ENCODE results near the gene PSTK. TPM values are rescaled to one million over a fixed set of nuclear protein-coding genes. Genes with fewer than 3 reads are reported as not detected.

Gene PSTK
- polyA plus RNA-seq, 1 donor from 2014 or later, result 21.0 TPM

DNA sequence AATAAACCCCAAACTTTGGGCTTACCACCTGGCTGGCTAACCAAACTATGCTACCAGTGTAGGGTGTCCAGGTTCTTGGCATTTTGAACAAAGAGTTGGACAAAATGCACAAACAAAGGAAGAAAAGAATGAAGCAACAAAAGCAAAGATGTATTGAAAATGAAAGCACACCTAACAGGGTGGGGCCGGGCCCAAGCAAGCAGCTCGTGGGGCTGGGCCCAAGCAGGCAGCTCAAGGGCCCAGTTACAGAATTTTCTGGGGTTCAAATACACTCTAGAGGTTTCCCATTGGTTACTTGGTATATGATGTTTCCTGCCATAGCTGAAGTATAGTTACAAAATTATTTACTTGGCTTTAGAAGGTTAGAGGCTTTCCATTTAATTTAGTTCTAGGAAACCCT, 44.3 kb downstream of the PSTK start:
- TF ChIP-seq EZH2 (IDR thresholded peaks at IDR 0.05; ENCODE audit: borderline replicate concordance, insufficient read depth, low read length, poor library complexity, severe bottlenecking), result no peak
- no peak for TF ChIP-seq TAF1 (IDR thresholded peaks at IDR 0.05; ENCODE audit: low read depth)
- TF ChIP-seq SMC3 (conservative IDR thresholded peaks at IDR 0.05; ENCODE audit: poor library complexity), result no peak
- Histone ChIP-seq H3K9ac (ENCODE audit: low read length) (no peak overlapping the region), H3K9me2 (ENCODE audit: insufficient read depth, low read length) (no peaks in the 10 kb centered on the region), H3K9me3 (ENCODE audit: low read length) (no peaks in the 10 kb centered on the region), H3K27ac (ENCODE audit: low read length) (no peak overlapping the region), H3K4me2 (ENCODE audit: low read length) (no peak overlapping the region), H4K20me1 (ENCODE audit: insufficient read depth) (no peaks in the 10 kb centered on the region), H3K27me3 (ENCODE audit: insufficient read depth, low read depth, low read length) (no peaks in the 10 kb centered on the region), H3K36me3 (ENCODE audit: insufficient read depth, low read length) (no peaks in the 10 kb centered on the region), H2AFZ (ENCODE audit: low read depth, low read length) (no peak overlapping the region), H3K79me2 (replicated peaks; ENCODE audit: insufficient read depth, low read length) (no peaks in the 10 kb centered on the region), H3F3A (ENCODE audit: insufficient read depth, low read length, poor library complexity, severe bottlenecking) (no peaks in the 10 kb centered on the region), H3K4me3 (ENCODE audit: low read length) (no peak overlapping the region)

DNA sequence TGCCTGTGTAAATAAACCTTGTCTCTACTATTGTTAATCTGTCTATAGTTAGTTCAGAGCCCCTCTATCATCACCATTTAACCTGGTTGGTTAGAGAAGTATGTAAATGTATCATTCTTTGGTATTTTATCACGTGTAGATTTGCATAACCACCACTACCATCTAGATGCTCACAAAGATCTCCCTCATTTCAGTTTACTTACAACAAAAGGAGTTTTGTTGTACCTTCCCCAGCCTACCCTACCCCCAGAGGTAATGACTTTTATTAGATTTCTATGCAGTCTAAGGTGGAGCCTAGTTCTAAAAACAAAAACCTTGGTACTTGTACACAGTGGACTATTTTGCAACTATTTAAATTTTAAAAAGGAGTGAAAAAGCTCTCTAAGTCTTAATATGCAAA, 46.1 kb downstream of the PSTK start:
- no peaks in the 10 kb centered on the region for H3F3A ChIP-seq (ENCODE audit: insufficient read depth, low read length, poor library complexity, severe bottlenecking)
- no peaks in the 10 kb centered on the region for H3K36me3 ChIP-seq (ENCODE audit: insufficient read depth, low read length)
- TF ChIP-seq TAF1 (IDR thresholded peaks at IDR 0.05; ENCODE audit: low read depth), result no peak
- no peak for TF ChIP-seq EP300 (conservative IDR thresholded peaks at IDR 0.05; ENCODE audit: poor library complexity, severe bottlenecking)
- TF ChIP-seq MXI1 (conservative IDR thresholded peaks at IDR 0.05; ENCODE audit: poor library complexity, severe bottlenecking), result no peak
- TF ChIP-seq POLR2AphosphoS5 (IDR thresholded peaks at IDR 0.05), result no peak
- no peaks in the 10 kb centered on the region for H3K27me3 ChIP-seq (ENCODE audit: insufficient read depth, low read depth, low read length)
- no peak overlapping the region for H3K4me3 ChIP-seq (ENCODE audit: low read length)
- H3K9me3 ChIP-seq (ENCODE audit: low read length), result no peaks in the 10 kb centered on the region
- no peak overlapping the region for H2AFZ ChIP-seq (ENCODE audit: low read depth, low read length)
- no peaks in the 10 kb centered on the region for H3K79me2 ChIP-seq (replicated peaks; ENCODE audit: insufficient read depth, low read length)
- no peak overlapping the region for H3K9ac ChIP-seq (ENCODE audit: low read length)
- H3K4me2 ChIP-seq (ENCODE audit: low read length), result no peak overlapping the region
- H3K9me2 ChIP-seq (ENCODE audit: insufficient read depth, low read length), result no peaks in the 10 kb centered on the region
- no peaks in the 10 kb centered on the region for H4K20me1 ChIP-seq (ENCODE audit: insufficient read depth)
- H3K27ac ChIP-seq (ENCODE audit: low read length), result no peak overlapping the region

GRCh38 chr10:123027861-123028260, 47.7 kb downstream of the PSTK start:
- Histone ChIP-seq H3K36me3 (ENCODE audit: insufficient read depth, low read length) (no peaks in the 10 kb centered on the region), H4K20me1 (ENCODE audit: insufficient read depth) (no peaks in the 10 kb centered on the region)

More at GRCh38 chr10:123027861-123028260, 47.7 kb downstream of the PSTK start:
- no peak overlapping the region for H3K27ac ChIP-seq (ENCODE audit: low read length)
- no peaks in the 10 kb centered on the region for H3K79me2 ChIP-seq (replicated peaks; ENCODE audit: insufficient read depth, low read length)
- no peaks in the 10 kb centered on the region for H3K9me3 ChIP-seq (ENCODE audit: low read length)
- TF ChIP-seq EP300 (conservative IDR thresholded peaks at IDR 0.05; ENCODE audit: poor library complexity, severe bottlenecking), result no peak
- no peak for TF ChIP-seq MXI1 (conservative IDR thresholded peaks at IDR 0.05; ENCODE audit: poor library complexity, severe bottlenecking)
- no peak for TF ChIP-seq CTCF (IDR thresholded peaks at IDR 0.05; ENCODE audit: poor library complexity, severe bottlenecking)
- TF ChIP-seq TAF1 (IDR thresholded peaks at IDR 0.05; ENCODE audit: low read depth), result no peak
- TF ChIP-seq REST (IDR thresholded peaks at IDR 0.05; ENCODE audit: borderline replicate concordance), result no peak
- TF ChIP-seq EZH2 (IDR thresholded peaks at IDR 0.05; ENCODE audit: borderline replicate concordance, insufficient read depth, low read length, poor library complexity, severe bottlenecking), result no peak
- TF ChIP-seq SMC3 (conservative IDR thresholded peaks at IDR 0.05; ENCODE audit: poor library complexity), result no peak
- no peak for TF ChIP-seq RAD21 (conservative IDR thresholded peaks at IDR 0.05)
- no peak for TF ChIP-seq POLR2AphosphoS5 (IDR thresholded peaks at IDR 0.05)
- no peaks in the 10 kb centered on the region for H3K9me2 ChIP-seq (ENCODE audit: insufficient read depth, low read length)
- no peaks in the 10 kb centered on the region for H3F3A ChIP-seq (ENCODE audit: insufficient read depth, low read length, poor library complexity, severe bottlenecking)
- H3K9ac ChIP-seq (ENCODE audit: low read length), result no peak overlapping the region
- no peak overlapping the region for H2AFZ ChIP-seq (ENCODE audit: low read depth, low read length)
- H3K4me3 ChIP-seq (ENCODE audit: low read length), result no peak overlapping the region
- no peak overlapping the region for H3K4me2 ChIP-seq (ENCODE audit: low read length)
- H3K27me3 ChIP-seq (ENCODE audit: insufficient read depth, low read depth, low read length), result no peaks in the 10 kb centered on the region

Data from neural cell (in vitro differentiated cells).